Fibroblast of skin of left biceps (primary cell): ENCODE measurements around the gene RSPH1.
A peak's percentile ranks its signal among the peaks of the same experiment; 100 is the strongest.

ENCODE experiments used
- DNase-seq, 2 experiments: peaks; one replicate each; pipeline ENCODE4 v3.0.0-alpha.2; 2013; ENCODE audit warnings: low read depth in 2 of 2

The RSPH1 gene

DNA sequence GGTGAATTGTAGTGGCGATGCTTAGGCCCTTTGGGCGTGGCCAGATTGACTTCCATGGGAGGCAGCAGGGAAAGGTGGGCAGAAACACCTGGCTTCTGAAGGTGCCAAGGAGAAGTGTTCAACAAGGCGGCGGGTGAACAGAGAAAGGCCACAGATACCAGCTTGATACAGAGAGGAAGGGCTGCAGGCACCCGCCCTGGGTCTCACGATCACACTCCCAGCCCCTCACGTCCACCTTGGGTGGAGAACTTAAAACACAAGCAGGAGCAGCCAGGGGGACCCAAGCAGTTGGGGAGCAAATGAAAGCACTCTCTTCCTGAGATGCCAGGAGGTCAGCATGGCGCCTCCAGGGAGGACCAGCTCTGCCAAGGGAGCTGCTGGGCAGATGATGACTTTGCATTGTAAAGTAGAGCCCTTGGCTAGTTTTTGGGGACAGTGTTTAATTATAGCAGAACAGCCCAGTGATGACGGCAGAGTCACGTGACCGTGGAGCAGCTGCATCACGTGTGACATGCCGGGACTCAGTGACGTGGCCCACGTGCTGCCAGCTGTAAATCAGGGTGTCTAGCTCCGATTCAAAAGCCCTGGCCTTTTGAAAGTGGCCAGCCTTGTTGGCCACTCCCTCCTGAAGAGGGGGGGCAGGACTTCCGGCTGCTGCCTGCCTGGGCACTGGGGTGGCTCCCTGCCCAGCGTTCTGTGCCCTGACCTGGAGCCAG, 36.6 kb upstream of the RSPH1 start:
- DNase-seq = no peak

DNA sequence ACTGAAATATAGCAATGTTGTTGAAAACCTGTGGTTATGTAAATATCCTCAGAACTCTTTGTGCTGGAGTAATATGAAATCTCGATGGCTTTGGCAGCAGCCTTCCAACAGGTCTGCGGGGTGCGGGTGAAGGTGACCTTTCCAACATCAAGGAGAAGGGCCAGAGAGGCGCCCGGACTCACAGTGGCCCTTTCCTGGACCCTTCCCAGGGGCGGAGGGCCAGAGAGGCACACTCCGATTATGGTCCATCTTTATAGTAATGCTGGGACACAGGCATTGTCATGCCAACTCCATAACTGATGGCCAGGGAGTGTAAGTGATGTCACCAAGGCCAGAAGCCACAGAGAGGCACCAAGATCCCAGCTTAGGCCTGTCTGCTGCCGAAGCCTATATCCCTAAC, 35.7 kb upstream of the RSPH1 start:
- no peak for DNase-seq

DNA sequence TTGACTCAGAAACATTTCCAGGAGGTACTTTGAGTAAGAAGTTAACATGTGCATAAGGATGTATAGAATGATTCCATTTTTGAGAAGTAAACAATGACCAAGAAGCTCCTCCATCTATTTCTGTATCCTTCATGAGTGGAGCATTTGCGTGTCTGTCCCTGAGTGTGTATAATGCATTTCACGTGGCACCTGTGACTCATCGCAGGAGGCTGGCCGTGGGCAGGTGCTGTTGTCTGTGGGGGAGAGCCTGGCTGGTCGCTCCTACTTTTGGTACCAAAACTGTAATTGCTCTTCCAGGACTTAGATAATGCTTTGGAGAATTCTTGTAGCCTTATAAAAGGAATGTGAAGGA, 34.1 kb upstream of the RSPH1 start:
- DNase-seq = no peak

DNA sequence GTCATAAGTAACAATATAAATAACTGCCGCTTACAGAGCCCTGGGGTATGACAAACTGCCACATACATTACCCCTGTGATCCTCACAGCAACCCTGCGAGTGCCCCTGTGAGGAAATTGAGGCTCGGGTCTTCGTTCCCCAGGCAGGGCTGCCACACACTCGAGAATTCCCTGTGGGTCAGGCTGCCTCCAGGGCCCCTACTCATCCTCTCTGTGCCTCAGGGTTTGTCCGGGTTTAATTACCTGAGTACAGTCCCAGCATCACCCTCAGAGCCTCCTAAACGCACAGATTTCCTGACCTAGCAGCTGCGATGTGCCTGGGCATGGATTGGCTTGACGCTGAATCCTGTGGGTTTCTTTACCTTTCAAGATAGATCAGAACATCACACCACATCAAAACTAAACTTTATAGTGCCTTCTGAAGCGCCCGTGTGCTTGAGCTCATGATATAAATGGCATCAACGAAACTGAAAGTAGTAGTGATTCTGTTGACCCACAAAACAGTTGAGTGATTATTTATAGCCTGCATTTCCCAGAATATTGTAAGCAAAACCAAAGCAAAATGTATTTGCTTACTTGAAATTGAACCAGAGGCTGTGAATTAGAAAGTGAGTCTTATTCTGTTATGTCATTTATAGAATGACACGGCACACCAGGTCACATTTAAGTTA, 31.6 kb upstream of the RSPH1 start:
- no peak for DNase-seq

DNA sequence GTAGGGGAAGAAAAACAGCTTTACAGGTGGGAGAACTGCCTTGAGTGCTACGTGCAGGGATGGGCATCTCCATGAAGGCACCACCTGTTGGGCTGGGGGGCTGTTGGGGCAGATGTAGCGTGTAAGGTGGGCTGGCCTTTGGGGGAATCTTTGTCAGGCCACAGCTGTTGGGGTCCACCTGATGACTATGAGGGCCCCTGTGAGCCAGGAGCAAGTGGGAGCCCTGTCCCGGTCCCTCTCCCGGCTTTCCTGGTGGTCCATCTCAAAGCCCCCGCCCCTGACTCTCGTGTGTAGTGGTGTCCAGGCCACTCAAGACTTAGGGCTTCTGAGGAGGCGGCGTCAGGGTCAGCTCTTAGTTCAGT, 31.1 kb upstream of the RSPH1 start:
- DNase-seq = no peak

DNA sequence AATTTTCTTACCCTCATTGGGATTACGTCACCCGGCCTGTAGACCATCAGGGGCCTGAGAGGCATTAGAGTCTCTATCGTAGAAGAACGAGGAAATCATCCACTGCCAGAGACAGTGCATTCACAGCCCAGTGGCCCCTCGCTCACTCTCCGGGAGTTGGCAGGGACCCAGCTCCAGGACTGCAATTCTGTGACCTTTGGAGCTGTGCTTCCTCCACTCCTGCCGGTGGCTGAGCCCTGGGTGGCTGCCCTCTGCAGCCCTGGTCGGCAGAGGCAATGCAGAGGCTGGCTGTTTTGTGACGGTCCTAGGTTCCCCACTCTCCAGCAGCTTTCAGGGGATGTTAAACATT, 30.3 kb upstream of the RSPH1 start:
- no peak for DNase-seq

DNA sequence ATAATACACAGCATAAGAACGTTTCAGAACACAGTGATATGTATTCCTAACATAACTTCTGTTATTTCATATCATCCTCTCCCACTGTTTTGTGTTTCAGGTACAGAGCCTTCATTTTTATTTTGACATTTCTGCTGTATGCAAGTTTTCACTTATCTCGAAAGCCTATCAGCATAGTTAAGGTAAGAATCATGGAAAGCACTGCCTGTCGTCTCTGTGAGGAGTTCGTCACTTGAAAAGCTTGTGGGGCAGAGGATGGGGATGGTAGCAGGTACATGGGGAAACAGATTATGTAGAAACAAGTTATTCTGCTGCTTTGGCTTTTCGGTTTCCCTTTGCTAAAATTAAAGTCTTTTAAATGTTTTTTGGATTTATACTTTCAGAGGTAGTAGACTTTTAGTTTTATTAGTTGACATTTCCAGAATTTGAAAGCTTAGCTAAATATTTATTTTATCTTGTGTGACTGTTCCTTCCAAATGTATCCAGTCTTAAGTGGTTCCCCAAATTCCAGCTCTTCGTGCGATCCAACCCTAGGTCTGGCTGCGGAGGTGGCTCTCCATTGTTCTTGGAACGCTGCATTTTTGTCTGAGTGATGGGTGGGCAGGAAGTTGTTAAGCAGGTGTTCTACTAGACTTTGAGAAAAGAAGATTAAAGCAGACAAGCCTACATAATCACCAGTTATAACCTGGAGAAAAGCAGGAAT, 29.8 kb upstream of the RSPH1 start:
- no peak for DNase-seq

DNA sequence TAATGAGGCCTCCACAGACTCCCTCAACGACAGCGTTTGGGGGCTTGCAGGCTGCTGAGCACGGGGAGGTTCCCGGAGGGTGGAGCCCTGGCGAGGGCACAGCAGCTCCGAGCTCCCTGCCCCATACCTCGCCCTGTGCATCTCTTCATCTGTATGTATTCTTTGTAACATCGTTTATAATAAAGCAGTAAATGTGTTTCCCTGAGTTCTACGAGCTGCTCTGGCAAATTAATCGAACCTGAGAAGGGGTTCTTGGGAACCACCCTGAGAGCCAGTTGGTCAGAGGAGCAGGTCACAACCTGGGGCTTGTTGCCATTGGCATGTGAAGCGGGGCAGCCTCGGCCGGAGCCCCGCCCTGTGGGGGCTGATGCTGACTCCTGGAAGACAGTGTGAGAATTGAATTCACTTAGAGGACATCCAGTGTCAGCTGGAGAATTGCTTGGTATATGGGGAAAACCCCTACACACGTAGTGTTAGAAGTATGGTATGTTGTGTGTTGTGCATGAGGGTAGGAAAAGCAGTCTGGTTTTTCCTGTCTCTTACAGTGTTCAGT, 29.1 kb upstream of the RSPH1 start:
- no peak for DNase-seq

DNA sequence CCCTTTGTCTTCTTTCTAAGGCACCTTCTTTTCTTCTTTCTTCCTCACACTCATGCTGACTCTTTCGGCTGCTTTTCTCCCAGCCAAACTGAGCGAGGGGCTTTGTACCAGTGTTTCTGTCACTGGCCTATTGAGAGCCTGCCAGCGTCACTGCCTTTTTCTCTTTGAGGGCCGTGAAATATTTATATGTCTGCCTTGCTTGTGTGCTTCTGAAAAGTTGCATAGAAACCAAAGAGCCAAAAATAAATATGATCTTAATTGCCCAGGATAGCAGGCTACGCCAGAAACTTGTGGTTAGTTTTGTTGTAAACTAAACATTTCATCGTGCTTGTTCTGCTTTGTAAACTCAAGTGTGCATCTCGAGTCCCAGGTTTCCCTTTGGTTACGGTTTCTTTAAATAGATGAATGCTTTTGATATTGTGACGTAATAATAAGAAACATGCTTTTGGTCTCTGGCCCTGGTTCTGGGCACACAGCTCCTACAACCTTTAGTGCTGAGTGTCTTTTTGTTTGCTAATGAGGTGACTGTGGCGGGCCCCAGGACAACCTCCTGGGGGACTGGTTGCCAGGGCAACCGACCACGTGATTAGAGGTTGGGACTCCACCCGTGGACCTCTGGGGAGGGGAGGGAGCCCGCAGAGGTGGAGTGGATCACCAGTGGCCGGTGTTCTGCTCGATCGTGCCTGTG, 28.5 kb upstream of the RSPH1 start:
- DNase-seq = peak in 1 of 2 experiments; percentile 3

DNA sequence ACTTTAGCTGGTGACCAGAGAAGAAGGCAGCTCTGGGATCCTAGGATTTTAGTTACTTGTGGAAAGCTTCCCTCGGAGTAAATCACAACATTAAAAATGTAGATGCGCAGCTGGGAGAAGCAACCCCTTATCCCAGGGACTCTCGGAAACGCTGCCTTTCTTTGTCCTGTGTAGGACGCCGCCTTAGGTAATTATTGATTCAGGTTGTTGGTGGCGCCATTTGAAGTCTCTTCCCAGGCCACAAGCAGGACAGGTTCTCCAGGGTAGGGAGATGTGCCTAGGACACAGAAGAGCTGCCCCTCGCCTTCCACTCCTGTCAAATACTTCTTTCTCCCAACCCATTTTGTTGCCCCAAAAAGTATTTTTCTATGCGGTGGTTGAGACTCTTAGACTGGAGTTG, 27.9 kb upstream of the RSPH1 start:
- no peak for DNase-seq

DNA sequence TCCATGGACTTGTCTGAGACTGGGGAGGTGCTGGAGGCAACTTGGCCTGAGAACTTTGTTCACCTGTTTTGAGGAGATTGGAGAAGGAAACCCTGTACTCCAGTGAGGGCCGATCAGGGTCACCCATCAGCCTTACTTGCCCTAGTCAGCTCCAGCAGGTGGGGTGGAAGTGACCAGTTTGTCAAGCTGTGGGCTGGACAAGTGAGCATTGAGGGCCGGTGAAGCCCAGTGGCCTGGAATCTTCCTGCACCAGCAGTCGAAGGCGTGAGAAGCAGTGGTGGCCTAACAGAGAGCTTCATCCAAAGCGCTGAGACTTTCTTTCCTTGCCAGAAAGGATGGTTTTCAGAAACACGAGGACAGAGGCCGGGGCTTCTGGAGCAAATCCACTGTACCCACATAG, 27.2 kb upstream of the RSPH1 start:
- DNase-seq = no peak

DNA sequence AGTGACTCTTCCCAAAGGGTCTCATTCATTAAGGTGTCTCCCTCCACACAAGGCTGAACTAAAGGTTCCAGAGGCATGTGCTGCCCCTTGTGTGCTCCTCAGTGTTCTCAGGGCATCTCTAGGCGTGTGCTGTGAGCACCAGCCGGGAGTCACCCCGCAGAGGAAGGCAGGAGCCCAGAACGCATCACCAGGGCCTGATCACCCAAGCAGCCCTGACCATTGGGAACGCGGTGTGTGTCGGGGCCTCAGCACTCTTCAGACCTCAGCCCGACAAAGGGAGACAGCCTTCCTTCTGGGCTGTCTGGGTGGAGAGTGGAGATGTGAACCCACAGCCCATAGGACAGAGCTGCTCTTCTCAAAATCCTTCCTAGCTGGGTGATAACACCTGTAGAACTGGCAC, 26.7 kb upstream of the RSPH1 start:
- DNase-seq = no peak

DNA sequence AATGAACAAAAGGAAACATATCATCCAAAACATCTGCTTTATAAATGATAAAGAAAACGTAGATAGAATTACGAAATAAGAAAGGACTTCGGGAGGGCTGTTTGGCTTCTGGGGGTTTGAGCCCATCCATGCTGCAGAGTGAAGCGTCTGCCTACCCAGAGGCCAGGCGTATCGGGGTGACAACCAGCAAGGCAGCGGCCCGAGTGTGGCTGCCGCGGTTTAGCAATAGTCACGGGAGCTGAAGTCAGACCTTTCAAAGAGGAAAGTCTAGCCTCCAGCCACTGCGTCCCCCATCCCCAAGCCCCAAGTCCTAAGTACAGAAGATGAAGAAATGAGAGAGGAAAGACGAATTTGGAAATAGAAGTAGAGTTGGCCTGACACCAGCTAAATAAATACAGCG, 26.2 kb upstream of the RSPH1 start:
- DNase-seq = no peak

DNA sequence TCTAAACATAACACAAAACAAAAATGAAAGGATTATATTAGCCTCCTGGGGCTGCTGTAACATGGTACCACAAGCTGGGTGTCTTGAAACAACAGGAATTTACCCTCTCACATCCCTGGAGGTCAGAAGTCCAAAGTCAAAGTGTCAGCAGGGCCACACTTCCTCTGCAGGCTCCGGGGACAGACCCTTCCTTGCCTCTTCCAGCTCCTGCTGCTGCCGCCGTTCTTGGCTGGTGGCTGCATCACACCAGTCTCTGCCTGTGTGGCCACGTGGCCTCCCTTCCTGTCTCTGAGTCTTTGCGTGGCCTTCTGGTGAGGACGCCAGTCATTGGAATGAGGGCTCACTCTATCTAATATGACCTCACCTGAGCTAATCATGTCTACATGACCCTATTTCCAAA, 25.8 kb upstream of the RSPH1 start:
- no peak for DNase-seq

DNA sequence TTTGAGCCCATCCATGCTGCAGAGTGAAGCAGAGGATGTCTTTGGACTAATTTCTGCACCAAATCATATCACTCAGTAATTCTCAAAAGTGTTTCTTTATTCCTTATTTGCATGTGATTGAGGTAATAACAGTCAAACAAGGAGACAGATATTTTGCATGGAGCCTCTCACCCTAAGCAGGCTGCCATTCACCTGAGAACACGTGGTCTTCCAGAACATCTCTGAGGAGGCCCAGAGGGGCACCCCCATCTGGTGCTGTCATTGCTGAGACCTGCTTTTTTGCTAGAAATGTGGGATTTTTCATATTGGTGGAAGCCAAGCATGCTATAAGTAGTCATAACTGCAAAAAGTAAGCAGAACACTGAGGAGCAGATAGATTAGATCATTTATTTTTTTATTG, 25.4 kb upstream of the RSPH1 start:
- DNase-seq = no peak

DNA sequence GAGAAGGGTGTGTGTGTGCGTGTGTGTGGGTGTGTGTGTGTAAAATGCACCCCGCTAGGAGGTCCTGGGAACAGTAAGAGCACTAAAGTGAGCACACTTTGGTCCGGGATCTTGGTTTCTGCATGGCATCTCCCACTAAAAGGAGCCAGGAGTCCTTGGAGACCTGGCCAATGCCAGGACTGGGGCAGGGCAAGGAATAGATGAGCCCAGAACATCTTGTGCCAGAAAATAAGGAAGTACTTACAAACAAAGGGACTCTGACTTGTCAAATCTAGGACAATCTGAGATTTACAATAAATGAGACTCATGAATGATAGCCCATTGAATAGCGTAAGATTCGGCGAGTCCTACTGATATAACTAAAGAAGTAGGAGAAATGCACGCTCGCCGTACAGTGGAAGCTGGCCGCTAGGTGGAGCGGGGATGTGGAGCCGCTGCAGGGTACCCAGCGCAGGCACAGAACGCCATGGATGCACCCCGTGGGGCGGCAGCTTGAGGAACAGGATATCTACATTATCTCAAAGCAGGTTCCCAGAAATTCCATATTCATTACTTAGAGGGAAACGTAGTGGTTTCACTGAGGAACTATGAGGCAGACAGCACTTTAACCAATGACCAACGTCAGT, 24.7 kb upstream of the RSPH1 start:
- no peak for DNase-seq

DNA sequence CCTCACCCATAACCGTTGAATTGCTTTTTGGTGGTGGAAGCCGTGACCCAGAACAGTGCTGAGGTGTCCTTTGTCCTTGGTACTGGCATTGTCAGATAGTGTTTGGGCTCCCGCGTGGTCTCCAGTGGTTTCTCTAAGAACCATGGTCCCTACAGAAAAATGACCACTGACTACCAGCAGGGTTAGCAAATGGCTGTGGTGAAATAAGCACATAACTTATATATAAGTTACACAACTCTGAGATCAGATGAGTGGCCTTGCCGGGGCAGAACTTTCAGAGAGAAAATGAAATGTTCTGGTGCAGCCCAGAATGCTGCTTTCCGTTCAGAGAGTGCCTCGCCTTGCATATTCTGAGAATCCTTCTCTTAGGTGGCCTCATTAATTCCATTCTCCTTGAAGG, 22.6 kb upstream of the RSPH1 start:
- no peak for DNase-seq

DNA sequence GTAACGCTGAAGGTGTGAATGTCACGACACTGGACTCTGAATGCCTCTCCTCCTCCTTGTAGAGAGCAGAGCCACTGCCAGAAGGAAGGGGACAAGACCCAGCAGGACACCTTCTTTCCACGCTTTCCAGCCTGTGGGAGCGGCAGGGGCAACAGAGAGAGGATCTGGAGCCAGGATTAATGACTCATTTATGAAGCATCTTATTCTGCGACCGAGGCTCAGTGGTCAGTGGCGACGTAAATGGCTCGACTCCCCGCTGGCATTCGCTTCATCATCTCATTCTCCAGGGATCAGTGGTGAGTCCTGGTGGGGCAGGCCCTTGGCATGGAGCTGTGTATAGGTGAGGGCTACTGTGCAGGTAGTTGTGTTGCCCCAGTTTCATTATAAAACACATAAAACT, 22.2 kb upstream of the RSPH1 start:
- DNase-seq = no peak

DNA sequence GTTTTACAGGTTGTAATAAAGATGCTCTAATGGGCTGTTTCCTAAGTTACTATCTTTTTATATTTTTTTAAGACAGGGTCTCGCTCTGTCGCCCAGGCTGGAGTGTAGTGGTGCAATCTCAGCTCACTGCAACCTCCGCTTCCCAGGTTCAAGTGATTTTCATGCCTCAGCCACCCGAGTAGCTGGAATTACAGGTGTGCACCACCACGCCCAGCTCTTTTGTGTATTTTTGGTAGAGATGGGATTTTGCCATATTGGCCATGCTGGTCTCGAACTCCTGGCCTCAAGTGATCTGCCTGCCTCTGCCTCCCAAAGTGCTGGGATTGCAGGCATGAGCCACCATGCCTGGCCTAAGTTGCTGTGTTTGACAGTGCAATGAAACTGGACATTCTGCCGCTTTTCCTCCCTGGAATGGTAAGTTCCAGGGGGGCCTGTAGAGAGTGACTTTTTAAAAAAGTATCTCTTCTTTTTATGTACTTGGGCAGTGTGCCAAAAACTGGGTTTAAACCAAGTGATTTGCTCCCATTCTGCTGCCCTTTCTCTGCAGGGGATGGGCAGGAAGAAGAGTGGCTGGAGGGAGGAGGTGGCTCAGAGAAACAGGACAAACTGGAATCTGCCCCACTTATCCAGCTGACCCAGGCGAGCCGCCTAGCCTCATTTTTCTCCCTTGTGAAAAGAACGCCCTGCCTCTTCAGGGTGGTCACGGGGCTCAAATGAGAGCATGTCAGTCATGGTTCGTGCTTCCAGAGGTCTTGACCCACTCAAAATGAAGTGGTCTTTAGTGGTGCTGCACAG, 19.9 kb upstream of the RSPH1 start:
- no peak for DNase-seq

DNA sequence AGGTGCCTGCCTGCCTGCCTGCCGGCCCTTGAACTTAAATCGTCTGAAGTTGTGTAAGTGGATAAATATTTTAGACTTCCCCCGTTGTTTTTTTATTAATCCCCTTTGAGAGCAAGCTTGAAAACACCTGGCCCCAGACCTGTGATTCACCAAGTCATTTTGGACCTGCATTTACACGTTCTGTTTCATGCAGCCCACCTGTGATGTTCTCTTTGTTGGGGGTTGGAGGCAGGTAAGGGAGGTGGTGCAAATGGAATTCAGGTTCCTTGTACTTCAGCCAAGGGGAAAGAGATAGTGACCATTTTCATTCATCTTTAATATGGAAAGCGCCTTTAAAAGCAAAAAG, 18.8 kb upstream of the RSPH1 start:
- no peak for DNase-seq
